ENCODE data around the gene PFKP.

- TF ChIP-seq ZNF639 (tag by site-specific recombination; IDR thresholded peaks at IDR 0.05) (no peak), ZNF280C (tag by site-specific recombination; IDR thresholded peaks at IDR 0.05) (no peak), ATF2 (tag by site-specific recombination; IDR thresholded peaks at IDR 0.05; ENCODE audit: low read depth) (no peak), ZBTB20 (tag by site-specific recombination; IDR thresholded peaks at IDR 0.05) (no peak), CTCF (tag by site-specific recombination; IDR thresholded peaks at IDR 0.05) (no peak), ZNF175 (tag by site-specific recombination; IDR thresholded peaks at IDR 0.05) (no peak), KLF9 (tag by site-specific recombination; IDR thresholded peaks at IDR 0.05; ENCODE audit: low read depth) (no peak), ZNF670 (tag by site-specific recombination; IDR thresholded peaks at IDR 0.05; ENCODE audit: low read depth) (no peak), ZBTB10 (tag by site-specific recombination; IDR thresholded peaks at IDR 0.05) (no peak), ZNF362 (tag by site-specific recombination; IDR thresholded peaks at IDR 0.05) (no peak), ZNF501 (tag by site-specific recombination; IDR thresholded peaks at IDR 0.05) (no peak)
Observed at GRCh38 chr10:3020311-3020710, 47.0 kb upstream of the PFKP start.

Measured in HEK293 (cell line).